Neuronal stem cell (in vitro differentiated cells): ENCODE results near the gene ZNF512B.

Experiments
- DNase-seq: peaks from one replicate; pipeline ENCODE4 v3.0.0-alpha.2; 2013; ENCODE audit warnings: low spot score
- H2AFZ ChIP-seq: one replicate; pipeline ENCODE4 v1.6.1; 2013; ENCODE audit warnings: mild to moderate bottlenecking, low read length, inconsistent platforms
- H2AK5ac ChIP-seq: 2 replicates; pipeline ENCODE4 v1.6.1; 2013; ENCODE audit warnings: low read depth, mild to moderate bottlenecking, inconsistent platforms, low read length, moderate library complexity, mixed read lengths
- H2BK120ac ChIP-seq: 2 replicates; pipeline ENCODE4 v1.6.1; 2013; ENCODE audit warnings: low read depth, mild to moderate bottlenecking, inconsistent platforms, low read length, moderate library complexity, mixed read lengths
- H2BK12ac ChIP-seq: one replicate; pipeline ENCODE4 v1.6.1; 2013; ENCODE audit warnings: low read length, inconsistent platforms
- H2BK15ac ChIP-seq: 2 replicates; pipeline ENCODE4 v1.6.1; 2013; ENCODE audit warnings: mild to moderate bottlenecking, low read length, inconsistent platforms, mixed read lengths
- H2BK5ac ChIP-seq: one replicate; pipeline ENCODE4 v1.6.1; 2013; ENCODE audit warnings: inconsistent platforms, mild to moderate bottlenecking, low read length, moderate library complexity
- H3K14ac ChIP-seq: one replicate; pipeline ENCODE4 v1.6.1; 2013; ENCODE audit warnings: low read length, inconsistent platforms
- H3K18ac ChIP-seq: 2 replicates; pipeline ENCODE4 v1.6.1; 2013; ENCODE audit warnings: low read length, inconsistent platforms
- H3K23ac ChIP-seq: 2 replicates; pipeline ENCODE4 v1.6.1; 2013; ENCODE audit warnings: low read depth, mild to moderate bottlenecking, mixed read lengths, low read length, inconsistent platforms; ENCODE audit not compliant: poor library complexity
- H3K27ac ChIP-seq: replicated peaks from 3 replicates; pipeline ENCODE4 v1.5.1; 2013; ENCODE audit warnings: low read length, inconsistent platforms
- H3K27me3 ChIP-seq, 3 experiments: 2 replicates each; pipeline ENCODE4 v1.6.1; 2013; ENCODE audit warnings: low read length in 3 of 3, mild to moderate bottlenecking in 2 of 3, inconsistent platforms in 1 of 3, low read depth in 1 of 3, mixed read lengths in 1 of 3, moderate library complexity in 1 of 3; ENCODE audit not compliant: control insufficient read depth in 3 of 3, insufficient read depth in 3 of 3
- H3K36me3 ChIP-seq, 2 donors: replicated peaks in 1 of 2; 2 replicates each; pipeline ENCODE4 v1.6.1; 2013; ENCODE audit warnings: low read length in 2 of 2; ENCODE audit not compliant: control insufficient read depth in 2 of 2, insufficient read depth in 2 of 2
- H3K4ac ChIP-seq: 2 replicates; pipeline ENCODE4 v1.6.1; 2013; ENCODE audit warnings: inconsistent platforms, mild to moderate bottlenecking, low read length, moderate library complexity
- H3K4me1 ChIP-seq, 2 donors: 1 replicate in 1 of 2; 2 replicates in 1 of 2; pipeline ENCODE4 v1.6.1; 2013; ENCODE audit warnings: low read length in 2 of 2, low read depth in 1 of 2; ENCODE audit not compliant: control insufficient read depth in 2 of 2, insufficient read depth in 1 of 2
- H3K4me2 ChIP-seq: one replicate; pipeline ENCODE4 v1.6.1; 2013; ENCODE audit warnings: mild to moderate bottlenecking, low read length, inconsistent platforms; ENCODE audit not compliant: insufficient read depth, poor library complexity, severe bottlenecking
- H3K4me3 ChIP-seq, 2 donors: 2 replicates each; pipeline ENCODE4 v1.5.1; 2013; ENCODE audit warnings: low read length in 2 of 2, mild to moderate bottlenecking in 2 of 2, inconsistent platforms in 1 of 2, moderate library complexity in 1 of 2
- H3K79me1 ChIP-seq: one replicate; pipeline ENCODE4 v1.6.1; 2013; ENCODE audit warnings: low read depth, mild to moderate bottlenecking, inconsistent platforms, low read length, moderate library complexity
- H3K9ac ChIP-seq: one replicate; pipeline ENCODE4 v1.6.1; 2013; ENCODE audit warnings: mild to moderate bottlenecking, low read depth, low read length, inconsistent platforms; ENCODE audit not compliant: poor library complexity
- H3K9me3 ChIP-seq, 2 donors: replicated peaks in 1 of 2; 2 replicates each; pipeline versions ENCODE3 to v1.6.1; 2013; ENCODE audit warnings: low read length in 2 of 2, mild to moderate bottlenecking in 2 of 2, inconsistent platforms in 1 of 2, low read depth in 1 of 2, mixed read lengths in 1 of 2, moderate library complexity in 1 of 2; ENCODE audit not compliant: control insufficient read depth in 2 of 2, insufficient read depth in 1 of 2
- H4K8ac ChIP-seq: one replicate; pipeline ENCODE4 v1.6.1; 2013; ENCODE audit warnings: low read depth, mild to moderate bottlenecking, inconsistent platforms, low read length, moderate library complexity
- H4K91ac ChIP-seq: one replicate; pipeline ENCODE4 v1.6.1; 2013; ENCODE audit warnings: low read length, low read depth, mild to moderate bottlenecking, inconsistent platforms; ENCODE audit not compliant: poor library complexity
- WGBS, 2 donors: extraction: QIAGEN DNeasy Blood & Tissue Kit; methylation state at CpG; one replicate each; pipeline ENCODE4 v1.1.7; 2013; ENCODE audit warnings: missing lambda C conversion rate in 2 of 2, mixed read lengths in 1 of 2; ENCODE audit not compliant: insufficient read length in 2 of 2, insufficient replicate concordance in 1 of 2; ENCODE audit errors: extremely low coverage in 2 of 2; 5-methylcytosine and 5-hydroxymethylcytosine counted together

The ZNF512B gene

GRCh38 chr20:63966944-63967322 is 2.8 kb downstream of the ZNF512B start:
- Histone ChIP-seq H2AK5ac (peak overlapping the region; percentile 28), H2BK12ac (no peak overlapping the region), H3K27ac (no peak overlapping the region), H3K9ac (no peak overlapping the region), H3K23ac (no peak overlapping the region), H3K79me1 (peaks cover 10% of the 10 kb centered on the region), H3K4ac (no peak overlapping the region), H2AFZ (no peak overlapping the region), H2BK120ac (no peak overlapping the region), H3K4me1 (peaks cover 9 to 13% of the 10 kb centered on the region in 2 donors), H2BK15ac (no peak overlapping the region), H3K4me2 (no peak overlapping the region), H2BK5ac (no peak overlapping the region), H3K18ac (no peak overlapping the region), H3K4me3 (no peak overlapping the region), H3K9me3 (peaks cover 0 to 31% of the 10 kb centered on the region in 2 donors), H3K27me3 (peaks cover 0 to 4% (median 0%) of the 10 kb centered on the region in 3 experiments), H3K36me3 (peaks cover 45 to 54% of the 10 kb centered on the region in 2 donors), H4K91ac (no peak overlapping the region), H3K14ac (no peak overlapping the region), H4K8ac (no peak overlapping the region)
- no peak for DNase-seq
- WGBS, 2 donors: no CpG with 5 or more reads among the region's 13 CpGs

- Histone ChIP-seq H3K23ac (peak overlapping the region; percentile 52), H2BK15ac (no peak overlapping the region), H3K4me2 (no peak overlapping the region), H3K9ac (no peak overlapping the region), H3K36me3 (peaks cover 51 to 59% of the 10 kb centered on the region in 2 donors), H3K4me3 (peak overlapping the region in 1 of 2 donors; percentile 59), H3K79me1 (peaks cover 10% of the 10 kb centered on the region), H2BK120ac (no peak overlapping the region), H2AK5ac (peak overlapping the region; percentile 28), H4K91ac (no peak overlapping the region), H4K8ac (no peak overlapping the region), H3K4ac (no peak overlapping the region), H3K27ac (no peak overlapping the region), H3K27me3 (peaks cover 0 to 4% (median 0%) of the 10 kb centered on the region in 3 experiments), H3K4me1 (peaks cover 9 to 13% of the 10 kb centered on the region in 2 donors), H3K9me3 (peaks cover 0 to 31% of the 10 kb centered on the region in 2 donors), H3K18ac (no peak overlapping the region), H2BK12ac (no peak overlapping the region), H3K14ac (no peak overlapping the region), H2AFZ (no peak overlapping the region), H2BK5ac (no peak overlapping the region)
- no CpG with 5 or more reads among the region's 27 CpGs for WGBS, 2 donors
- no peak for DNase-seq
Observed at GRCh38 chr20:63966172-63966943, 3.4 kb downstream of the ZNF512B start.

GRCh38 chr20:63964412-63964811 is 5.3 kb downstream of the ZNF512B start:
- Histone ChIP-seq H3K9ac (no peak overlapping the region), H3K4me3 (no peak overlapping the region), H3K14ac (peak overlapping the region; percentile 56), H2BK12ac (no peak overlapping the region), H3K27ac (no peak overlapping the region), H2BK120ac (no peak overlapping the region), H3K4me1 (peaks cover 9% of the 10 kb centered on the region in 2 donors), H2BK15ac (no peak overlapping the region), H3K4me2 (no peak overlapping the region), H2AK5ac (no peak overlapping the region), H4K8ac (no peak overlapping the region), H3K36me3 (peaks cover 55 to 72% of the 10 kb centered on the region in 2 donors), H3K9me3 (peaks cover 0 to 31% of the 10 kb centered on the region in 2 donors), H2BK5ac (no peak overlapping the region), H3K18ac (no peak overlapping the region), H2AFZ (no peak overlapping the region), H3K79me1 (peaks cover 10% of the 10 kb centered on the region), H4K91ac (no peak overlapping the region), H3K23ac (peak overlapping the region; percentile 93), H3K27me3 (no peaks in the 10 kb centered on the region), H3K4ac (no peak overlapping the region)
- no CpG with 5 or more reads among the region's 16 CpGs for WGBS, 2 donors
- DNase-seq: no peak

- no peak overlapping the region for H2BK12ac ChIP-seq
- H4K91ac ChIP-seq: no peak overlapping the region
- peaks cover 10% of the 10 kb centered on the region for H3K79me1 ChIP-seq
- no peak overlapping the region for H3K23ac ChIP-seq
- no peak overlapping the region for H3K4me3 ChIP-seq
- H3K18ac ChIP-seq: no peak overlapping the region
- H3K4me2 ChIP-seq: no peak overlapping the region
- H2AK5ac ChIP-seq: no peak overlapping the region
- H2BK5ac ChIP-seq: no peak overlapping the region
- no peak overlapping the region for H2BK120ac ChIP-seq
- H3K4ac ChIP-seq: no peak overlapping the region
- H3K36me3 ChIP-seq: peaks cover 60 to 78% of the 10 kb centered on the region in 2 donors
- peaks cover 0 to 31% of the 10 kb centered on the region in 2 donors for H3K9me3 ChIP-seq
- H2AFZ ChIP-seq: no peak overlapping the region
- no peak overlapping the region for H2BK15ac ChIP-seq
- H3K9ac ChIP-seq: no peak overlapping the region
- H3K4me1 ChIP-seq: peaks cover 11 to 12% of the 10 kb centered on the region in 2 donors
- H3K27me3 ChIP-seq: no peaks in the 10 kb centered on the region
- whole genome bisulfite sequencing, 2 donors: no CpG with 5 or more reads among the region's 16 CpGs
- H3K14ac ChIP-seq: peak overlapping the region; percentile 12
- no peak overlapping the region for H4K8ac ChIP-seq
- DNase-seq: no peak
- H3K27ac ChIP-seq: no peak overlapping the region
Observed at GRCh38 chr20:63963784-63964301, 5.9 kb downstream of the ZNF512B start.
